ENCODE results near the gene ZNF497. TPM values are rescaled to one million over a fixed set of nuclear protein-coding genes. Genes with fewer than 3 reads are reported as not detected.

ZNF497 gene
- total RNA-seq, 1 donor from 2014 or later = 2.5 TPM

GRCh38 chr19:58356766-58357480 is 5.6 kb downstream of the ZNF497 start:
- TF ChIP-seq, protein P1, sequence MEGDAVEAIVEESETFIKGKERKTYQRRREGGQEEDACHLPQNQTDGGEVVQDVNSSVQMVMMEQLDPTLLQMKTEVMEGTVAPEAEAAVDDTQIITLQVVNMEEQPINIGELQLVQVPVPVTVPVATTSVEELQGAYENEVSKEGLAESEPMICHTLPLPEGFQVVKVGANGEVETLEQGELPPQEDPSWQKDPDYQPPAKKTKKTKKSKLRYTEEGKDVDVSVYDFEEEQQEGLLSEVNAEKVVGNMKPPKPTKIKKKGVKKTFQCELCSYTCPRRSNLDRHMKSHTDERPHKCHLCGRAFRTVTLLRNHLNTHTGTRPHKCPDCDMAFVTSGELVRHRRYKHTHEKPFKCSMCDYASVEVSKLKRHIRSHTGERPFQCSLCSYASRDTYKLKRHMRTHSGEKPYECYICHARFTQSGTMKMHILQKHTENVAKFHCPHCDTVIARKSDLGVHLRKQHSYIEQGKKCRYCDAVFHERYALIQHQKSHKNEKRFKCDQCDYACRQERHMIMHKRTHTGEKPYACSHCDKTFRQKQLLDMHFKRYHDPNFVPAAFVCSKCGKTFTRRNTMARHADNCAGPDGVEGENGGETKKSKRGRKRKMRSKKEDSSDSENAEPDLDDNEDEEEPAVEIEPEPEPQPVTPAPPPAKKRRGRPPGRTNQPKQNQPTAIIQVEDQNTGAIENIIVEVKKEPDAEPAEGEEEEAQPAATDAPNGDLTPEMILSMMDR (IDR thresholded peaks at IDR 0.05) = no peak
- DNase-seq (peak; percentile 41), ATAC-seq (peak in 1 of 2 donors; percentile 20)
- intact Hi-C loops (cut with DNase I) = no loop called here
- no peaks in the 10 kb centered on the region for H3K9me3 ChIP-seq
- H3K4me1 ChIP-seq = peaks cover 27% of the 10 kb centered on the region
- no peaks in the 10 kb centered on the region for H3K36me3 ChIP-seq
- no peak overlapping the region for H3K27ac ChIP-seq
- H3K27me3 ChIP-seq (ENCODE audit: low read depth) = peaks cover 30% of the 10 kb centered on the region
- peak overlapping the region; percentile 46 for H3K4me3 ChIP-seq

DNA sequence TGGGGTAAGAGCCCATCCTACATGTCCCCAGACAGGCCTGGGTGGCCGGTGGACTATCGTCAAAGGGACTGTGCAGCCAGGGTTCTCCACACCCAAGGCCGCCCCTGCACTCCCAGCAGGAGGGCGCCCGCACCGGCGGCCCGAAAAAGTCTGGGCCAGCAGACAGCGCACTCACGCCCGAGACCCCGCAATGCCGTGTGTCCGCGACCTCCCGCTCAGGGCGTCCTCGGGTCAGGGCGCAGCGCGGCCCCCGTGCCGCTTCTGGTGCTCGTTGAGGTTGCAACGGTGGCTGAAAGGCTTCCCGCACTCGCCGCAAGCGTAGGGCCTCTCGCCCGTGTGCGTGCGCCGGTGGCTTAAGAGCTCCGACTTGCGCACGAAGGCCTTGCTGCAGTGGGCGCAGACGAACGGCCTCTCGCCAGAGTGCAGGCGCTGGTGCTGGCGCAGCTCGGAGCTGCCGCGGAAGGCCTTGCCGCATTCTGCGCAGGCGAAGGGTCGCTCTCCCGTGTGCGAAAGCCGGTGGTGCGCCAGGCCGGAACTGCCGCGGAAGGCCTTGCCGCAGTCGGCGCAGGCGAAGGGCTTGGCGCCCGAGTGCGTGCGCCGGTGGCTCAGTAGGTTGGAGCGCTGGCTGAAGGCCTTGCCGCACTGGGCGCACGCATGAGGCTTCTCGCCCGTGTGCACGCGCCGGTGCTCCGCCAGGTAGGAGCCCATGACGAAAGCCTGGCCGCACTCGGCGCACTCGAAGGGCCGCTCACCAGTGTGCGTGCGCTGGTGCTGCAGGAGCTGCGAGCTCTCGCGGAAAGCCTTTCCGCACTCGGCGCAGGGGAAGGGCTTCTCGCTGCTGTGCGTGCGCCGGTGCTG is 6.4 kb downstream of the ZNF497 start:
- H3K27me3 ChIP-seq (ENCODE audit: low read depth) = peaks cover 30% of the 10 kb centered on the region
- TF ChIP-seq, protein P1 (IDR thresholded peaks at IDR 0.05) = no peak
- no peaks in the 10 kb centered on the region for H3K36me3 ChIP-seq
- DNase-seq (peak; percentile 45), ATAC-seq (peak; percentile 23 to 25)
- intact Hi-C loops (cut with DNase I) = no loop called here
- H3K9me3 ChIP-seq = no peaks in the 10 kb centered on the region
- peaks cover 19% of the 10 kb centered on the region for H3K4me1 ChIP-seq
- H3K4me3 ChIP-seq = peak overlapping the region; percentile 46
- H3K27ac ChIP-seq = no peak overlapping the region

DNA sequence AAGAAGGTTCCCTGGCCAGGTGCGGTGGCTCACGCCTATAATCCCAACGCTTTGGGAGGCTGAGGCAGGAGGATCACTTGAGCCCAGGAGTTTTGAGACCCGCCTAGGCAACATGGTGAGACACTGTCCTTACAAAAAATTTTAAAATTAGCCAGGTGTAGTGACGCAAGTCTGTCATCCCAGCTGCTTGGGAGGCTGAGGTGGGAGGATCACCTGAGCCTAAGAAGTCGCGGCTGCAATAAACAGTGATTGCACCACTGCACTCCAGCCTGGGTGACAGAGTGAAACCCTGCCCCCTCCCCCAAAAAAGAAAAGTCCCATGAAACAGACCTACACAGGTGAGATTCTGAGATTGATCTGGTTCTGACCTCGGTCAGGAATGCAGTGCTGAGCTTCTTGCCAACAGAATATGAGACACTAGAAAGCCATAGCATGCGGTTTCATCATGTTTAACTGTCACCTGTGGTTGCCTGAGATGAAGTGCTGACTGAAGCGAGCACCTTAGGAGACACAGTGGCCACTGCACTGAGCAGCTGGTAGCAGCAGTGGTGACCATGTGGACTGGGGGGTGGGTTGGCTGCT is 7.2 kb downstream of the ZNF497 start:
- intact Hi-C loops (cut with DNase I) = no loop called here
- Histone ChIP-seq H3K4me1 (peaks cover 22% of the 10 kb centered on the region), H3K4me3 (no peak overlapping the region), H3K27ac (no peak overlapping the region), H3K9me3 (no peaks in the 10 kb centered on the region), H3K36me3 (peaks cover 3% of the 10 kb centered on the region), H3K27me3 (ENCODE audit: low read depth) (peaks cover 32% of the 10 kb centered on the region)
- TF ChIP-seq, protein P1 (IDR thresholded peaks at IDR 0.05) = no peak
- peak; percentile 10 for DNase-seq
- ATAC-seq = no peak

DNA sequence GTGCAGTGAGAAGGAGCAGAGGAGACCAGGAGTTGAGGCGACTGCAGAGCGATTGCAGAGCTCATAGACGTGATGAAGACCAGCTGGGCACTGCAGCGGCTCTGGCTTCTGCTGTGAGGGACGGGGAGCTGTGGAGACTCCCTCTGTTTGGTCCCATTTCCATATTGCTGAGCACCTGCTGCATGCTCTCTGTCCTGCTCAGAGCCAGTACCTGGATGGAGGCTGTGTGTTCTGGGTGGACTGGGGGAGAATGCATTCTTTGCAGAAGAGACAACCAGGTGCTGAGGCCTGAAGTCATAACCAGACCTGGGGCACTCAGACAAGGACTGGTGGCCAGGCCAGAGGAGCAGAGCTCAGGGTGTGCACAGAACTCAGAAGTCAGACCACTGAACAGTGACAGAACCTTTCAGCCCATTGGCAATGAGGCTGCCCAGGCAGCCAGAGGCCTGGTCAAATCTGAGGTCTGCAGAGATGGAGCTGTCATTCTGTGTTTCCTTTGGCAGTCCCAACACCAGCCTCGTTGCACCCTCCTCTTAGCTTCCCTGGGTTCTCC is 8.0 kb downstream of the ZNF497 start:
- DNase-seq = no peak
- intact Hi-C loops (cut with DNase I) = no loop called here
- H3K4me1 ChIP-seq = peaks cover 30% of the 10 kb centered on the region

More for the DNA sequence above, 8.0 kb downstream of the ZNF497 start:
- TF ChIP-seq, protein P1 (IDR thresholded peaks at IDR 0.05) = no peak
- H3K36me3 ChIP-seq = peaks cover 5% of the 10 kb centered on the region
- no peaks in the 10 kb centered on the region for H3K9me3 ChIP-seq
- no peak for ATAC-seq
- peaks cover 40% of the 10 kb centered on the region for H3K27me3 ChIP-seq (ENCODE audit: low read depth)
- no peak overlapping the region for H3K4me3 ChIP-seq
- no peak overlapping the region for H3K27ac ChIP-seq

All from lower lobe of right lung (tissue), 2 donors.